Umbilical cord (tissue), 2 donors: ENCODE results near the gene FRYL. TPM values are rescaled to one million over a fixed set of nuclear protein-coding genes. Genes with fewer than 3 reads are reported as not detected.

ENCODE experiments used
- DNase-seq: peaks from one replicate; pipeline ENCODE4 v3.0.0-alpha.2; 2015; ENCODE audit warnings: low spot score
- total RNA-seq: library from RNA; depleted of rRNA; stranded (reverse); fragments of >200 nt; gene quantifications from one replicate; pipeline ENCODE4 v1.2.3, GENCODE V29; 2014; ENCODE audit warnings: low replicate concordance; ENCODE audit not compliant: insufficient read depth

The FRYL gene
- total RNA-seq, 1 donor from 2014 or later, result 63.8 TPM

DNA sequence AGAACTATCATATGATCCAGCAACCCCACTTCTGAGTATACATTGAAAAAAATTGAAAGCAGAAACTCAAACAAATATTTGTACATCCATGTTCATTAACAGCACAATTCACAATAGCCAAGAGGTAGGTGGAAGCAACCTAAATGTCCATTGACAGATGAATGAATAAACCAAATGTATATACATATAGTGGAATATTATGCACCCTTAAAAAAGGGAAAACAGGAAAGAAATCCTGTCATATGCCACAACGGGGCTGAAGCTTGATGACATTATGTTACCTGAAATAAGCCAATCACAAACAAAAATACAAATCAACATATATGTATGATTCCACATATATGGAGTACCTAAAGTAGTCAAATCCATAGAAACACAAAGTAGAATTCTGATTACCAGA, 222.1 kb downstream of the FRYL start:
- DNase-seq, result no peak

DNA sequence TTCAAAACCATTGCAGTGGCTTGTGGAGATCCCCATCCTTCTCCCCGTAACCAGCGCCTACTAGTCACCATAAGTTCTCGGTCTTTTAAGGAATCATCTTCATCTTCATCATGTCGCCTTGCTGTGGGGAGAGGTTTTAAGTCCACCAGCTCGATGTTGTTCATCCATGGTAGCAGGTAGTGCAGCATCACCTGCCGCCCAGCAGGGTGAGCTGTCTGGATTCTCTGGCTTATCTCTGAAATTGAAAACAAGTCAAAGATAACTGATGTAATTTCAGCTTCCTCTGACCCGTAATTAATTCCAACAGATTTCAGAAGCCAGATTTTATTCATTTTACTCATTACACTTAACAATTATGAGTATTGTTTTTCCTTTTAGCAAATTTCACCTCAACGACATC, 222.6 kb downstream of the FRYL start:
- DNase-seq, result no peak

DNA sequence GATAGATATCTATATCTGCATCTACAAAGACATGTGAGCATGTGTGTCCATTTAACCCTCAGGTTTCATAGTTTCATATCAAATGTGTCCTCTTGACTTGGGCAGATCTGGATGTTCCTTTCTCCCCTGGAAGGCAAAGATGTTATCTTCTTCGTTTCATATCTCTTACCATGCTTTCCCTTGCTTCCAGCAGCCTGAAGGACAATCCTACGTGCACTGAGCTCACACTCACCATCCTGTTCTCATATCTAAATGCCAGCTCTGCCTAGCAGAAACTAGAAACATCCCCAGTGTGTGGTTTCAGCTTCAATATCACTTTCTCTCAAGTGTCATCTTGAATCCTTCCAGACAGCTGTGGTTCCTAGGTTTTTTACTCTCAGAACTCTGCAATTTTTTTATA, 223.8 kb downstream of the FRYL start:
- no peak for DNase-seq

DNA sequence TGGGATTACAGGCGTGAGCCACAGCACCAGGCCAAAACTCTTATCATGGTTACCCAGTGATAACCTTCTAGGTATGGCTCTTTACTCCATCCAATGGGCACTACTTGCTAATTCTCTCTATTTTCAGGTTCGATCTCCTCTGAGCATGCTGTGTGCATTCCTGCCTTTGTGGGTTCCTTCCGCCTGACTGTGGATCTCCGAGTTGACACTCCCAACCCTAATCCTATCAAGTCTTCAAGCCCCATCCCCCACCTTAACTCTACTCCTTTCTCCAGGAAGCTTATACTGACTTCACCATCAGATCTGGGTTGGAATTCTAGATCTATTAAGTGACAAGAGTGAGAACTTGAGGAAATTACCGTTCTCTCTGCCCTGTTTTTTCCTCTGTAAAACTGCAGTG, 225.5 kb downstream of the FRYL start:
- DNase-seq, result no peak

DNA sequence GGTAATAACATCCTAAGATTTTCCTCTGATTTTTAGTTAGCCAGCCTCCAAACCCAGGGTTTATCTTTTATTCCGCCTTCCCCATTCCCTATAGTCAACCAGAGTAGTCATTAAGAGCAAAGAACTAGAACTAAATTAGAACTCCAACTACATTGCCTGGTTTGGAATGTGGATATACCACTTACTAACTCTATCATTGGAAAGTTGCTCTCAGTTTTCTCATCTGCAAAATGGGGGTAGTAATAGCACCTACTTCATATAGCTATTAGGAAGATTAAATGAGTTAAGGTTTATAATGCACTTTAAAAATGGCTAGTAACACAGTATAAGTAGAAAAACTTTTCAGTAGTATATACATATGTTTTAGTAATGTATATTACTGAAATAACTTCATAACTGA, 226.4 kb downstream of the FRYL start:
- no peak for DNase-seq

DNA sequence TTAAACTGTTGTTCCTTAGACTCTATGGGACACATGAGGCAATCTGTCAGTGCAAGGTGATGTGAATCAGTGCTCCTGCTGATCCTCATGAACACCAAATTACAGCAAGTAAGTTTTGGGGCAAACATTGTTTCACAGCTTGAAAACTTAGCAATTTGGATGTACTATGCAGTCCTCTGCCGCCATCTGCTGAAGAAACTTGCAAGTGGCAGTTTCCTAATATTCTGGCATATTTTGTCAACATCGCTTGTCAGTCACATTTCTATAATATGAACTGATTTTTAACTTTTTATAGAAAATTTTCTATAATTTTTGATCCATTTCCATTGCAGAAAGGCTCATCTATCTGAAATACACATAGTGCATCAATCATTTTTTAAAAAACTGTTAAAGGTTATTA, 233.7 kb downstream of the FRYL start:
- peak; percentile 35 for DNase-seq

DNA sequence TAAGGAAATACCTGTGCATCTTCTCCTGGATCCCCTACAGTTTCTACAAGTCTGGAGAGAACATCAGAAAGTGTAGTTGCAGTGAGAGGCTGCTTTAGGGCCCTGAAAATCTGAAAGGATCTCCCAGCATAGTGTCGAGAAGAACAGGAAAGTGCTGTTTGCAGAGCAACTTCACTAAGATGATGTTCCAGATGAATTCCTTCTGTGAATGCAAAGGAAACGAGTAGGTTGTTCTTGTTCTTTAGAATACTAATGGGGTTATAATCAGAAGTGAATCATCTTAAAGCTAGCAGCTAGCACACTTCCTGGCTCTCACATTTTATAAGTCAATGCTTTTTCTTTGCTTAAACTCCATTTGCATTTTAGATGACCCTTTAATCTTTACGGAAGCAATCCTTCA, 236.3 kb downstream of the FRYL start:
- no peak for DNase-seq

DNA sequence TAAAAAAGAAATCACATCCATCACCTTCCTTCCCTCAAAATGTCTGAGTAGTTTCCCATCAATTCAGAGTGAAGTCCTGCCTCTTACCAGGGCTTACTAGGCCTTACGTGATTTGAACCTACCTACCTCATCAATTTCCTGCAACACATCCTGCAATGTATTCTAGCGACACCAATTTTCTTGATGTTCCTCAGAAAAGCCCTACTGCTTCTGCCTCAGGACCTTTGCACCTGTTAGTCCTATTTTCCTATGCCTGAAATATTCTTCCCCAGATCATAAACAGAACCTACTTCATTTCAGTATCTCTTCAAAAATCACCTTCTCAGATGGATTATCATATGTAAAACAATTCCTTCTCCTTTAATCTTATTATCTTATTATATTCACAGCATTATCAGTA, 237.2 kb downstream of the FRYL start:
- no peak for DNase-seq

DNA sequence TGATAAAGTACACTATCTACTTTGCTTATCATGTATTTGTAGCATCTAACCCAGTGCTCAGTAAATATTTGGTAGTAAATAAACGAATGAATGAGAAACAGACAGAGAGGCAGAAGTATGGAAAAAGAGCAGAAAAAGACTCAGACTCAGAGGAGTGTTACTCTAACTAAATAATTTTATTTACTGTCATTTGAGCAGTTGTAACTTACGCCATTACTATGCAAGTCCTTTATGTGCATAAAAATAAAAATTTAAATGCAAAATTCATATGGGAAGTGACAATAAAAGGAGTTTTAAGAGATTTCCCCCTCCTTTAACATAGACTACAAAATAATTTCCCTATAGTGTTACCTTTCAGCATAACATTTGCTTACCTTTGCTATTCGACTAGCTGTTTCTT, 240.5 kb downstream of the FRYL start:
- no peak for DNase-seq

DNA sequence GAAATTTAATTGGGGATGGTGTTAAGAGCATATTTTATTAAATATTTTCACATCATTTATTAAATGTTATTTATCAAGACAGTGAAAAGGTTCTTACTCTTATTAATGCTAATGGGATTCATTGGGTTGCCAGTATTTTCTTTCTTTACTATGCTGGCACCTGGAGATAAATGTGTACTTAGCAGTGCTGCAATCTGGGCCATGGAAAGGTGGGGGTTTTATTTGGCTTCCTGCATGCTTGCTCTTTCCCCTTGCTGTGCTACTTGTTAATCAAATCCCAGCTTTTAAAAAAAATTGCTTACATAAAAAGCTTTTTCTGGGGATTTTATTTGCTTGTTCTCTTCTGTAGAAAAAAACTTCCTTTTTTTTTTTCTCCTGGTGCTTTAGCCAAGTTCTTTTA, 241.7 kb downstream of the FRYL start:
- DNase-seq, result no peak

DNA sequence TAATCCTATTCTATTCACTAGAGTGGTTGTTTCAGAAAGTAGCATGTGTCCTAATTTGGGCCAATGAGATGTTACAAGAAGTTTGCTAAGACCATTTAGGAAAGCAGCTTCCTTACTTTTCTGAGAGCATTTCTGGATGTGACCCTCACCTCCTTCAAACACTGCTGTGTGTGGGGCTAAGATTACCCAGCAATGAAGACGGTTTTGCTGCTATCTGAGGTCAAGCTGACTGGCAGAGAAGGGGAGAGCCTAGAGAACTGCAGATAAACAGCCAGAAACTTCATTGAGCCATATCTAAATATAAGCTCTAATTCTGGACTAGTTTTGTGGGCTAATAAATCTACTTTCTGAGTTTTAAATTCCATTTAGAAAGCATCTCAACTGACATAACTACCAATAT, 253.7 kb downstream of the FRYL start:
- DNase-seq, result no peak

DNA sequence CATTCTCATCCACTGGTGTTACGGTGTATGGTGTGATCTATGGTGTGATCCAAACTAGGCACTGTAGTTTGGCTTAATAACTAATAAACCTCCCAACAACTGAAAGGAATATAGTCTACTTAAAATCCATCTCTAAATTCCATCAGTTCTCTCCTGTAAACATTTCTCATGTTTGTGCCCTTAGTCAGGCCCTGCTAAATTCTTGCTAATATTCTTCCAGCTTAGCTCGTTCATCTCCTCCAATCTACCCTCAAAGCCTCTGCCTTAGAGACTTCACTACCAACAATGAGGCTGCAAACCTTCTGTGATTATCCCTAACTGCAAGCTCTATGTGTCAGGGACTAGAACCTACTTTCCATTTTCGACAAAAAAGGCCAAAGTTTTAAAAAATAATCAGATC, 261.9 kb downstream of the FRYL start:
- DNase-seq, result no peak

DNA sequence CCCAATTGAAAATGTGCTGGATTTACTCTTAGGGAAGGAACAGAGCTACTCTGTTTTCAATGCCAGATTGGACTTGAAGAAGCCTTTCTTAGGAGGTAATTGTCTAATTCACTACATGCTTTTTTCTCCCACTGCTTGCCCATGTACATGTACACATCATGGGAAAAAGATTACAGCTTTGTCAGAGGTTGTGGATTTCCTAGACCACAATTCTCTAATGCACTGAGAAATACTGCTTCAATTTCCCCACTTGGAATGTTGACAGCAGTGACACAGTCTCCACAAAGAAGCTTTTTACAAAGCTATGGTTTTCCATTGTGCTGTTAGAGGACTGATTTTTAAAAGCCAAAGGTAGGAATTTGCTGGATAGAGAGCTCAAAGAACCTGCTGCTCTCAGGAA, 270.5 kb downstream of the FRYL start:
- DNase-seq, result no peak

DNA sequence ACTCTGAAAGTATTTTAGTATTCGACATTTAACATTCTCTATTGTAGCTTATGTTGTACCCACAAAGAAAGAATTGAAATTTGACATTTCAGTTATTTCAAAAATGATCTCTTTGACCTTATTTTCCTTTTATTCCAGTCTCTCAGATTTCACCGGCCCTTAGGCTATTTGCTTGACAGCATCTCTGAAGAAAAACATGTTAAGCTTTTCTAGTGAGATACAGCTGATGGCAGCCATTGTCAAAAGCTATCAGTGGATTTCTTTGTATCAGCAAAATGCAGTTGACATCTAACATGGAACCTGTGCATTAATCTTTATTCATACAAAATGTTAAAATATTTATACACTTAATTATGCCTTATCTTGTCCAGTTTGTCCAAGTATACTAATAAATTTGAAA, 273.4 kb downstream of the FRYL start:
- DNase-seq, result no peak

DNA sequence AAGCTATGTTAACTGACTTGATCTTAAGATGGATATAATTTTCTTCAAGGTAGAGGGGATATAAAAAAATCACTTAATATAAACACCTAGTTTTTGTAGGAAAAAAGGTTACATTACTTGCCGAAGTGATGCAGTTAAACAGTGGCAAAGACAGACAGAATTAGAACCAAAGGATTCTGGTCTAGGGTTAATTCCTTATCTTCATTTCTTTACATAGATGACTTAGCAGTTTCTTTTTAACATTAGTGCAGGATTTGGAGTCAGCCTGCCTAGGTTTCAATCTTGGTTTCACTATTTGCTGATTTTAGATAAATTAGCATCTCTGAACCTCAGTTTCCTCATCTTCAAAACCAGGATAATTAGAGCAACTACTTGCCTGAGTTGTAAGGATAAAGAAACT, 275.7 kb downstream of the FRYL start:
- DNase-seq, result no peak

DNA sequence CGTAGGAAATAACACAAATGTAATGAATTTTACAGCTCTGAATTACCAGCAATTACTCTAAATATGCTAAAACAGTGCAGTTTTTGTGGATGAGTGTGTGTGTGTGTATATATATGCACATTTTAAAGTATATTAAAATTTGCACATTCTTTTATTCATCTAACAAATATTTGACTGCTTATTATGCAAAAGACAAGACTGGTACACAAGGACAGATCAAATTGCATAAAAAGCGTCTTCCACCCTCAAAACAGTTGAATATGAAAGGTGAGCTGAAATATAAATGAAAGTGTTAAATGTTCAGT, 276.1 kb downstream of the FRYL start:
- DNase-seq, result no peak

DNA sequence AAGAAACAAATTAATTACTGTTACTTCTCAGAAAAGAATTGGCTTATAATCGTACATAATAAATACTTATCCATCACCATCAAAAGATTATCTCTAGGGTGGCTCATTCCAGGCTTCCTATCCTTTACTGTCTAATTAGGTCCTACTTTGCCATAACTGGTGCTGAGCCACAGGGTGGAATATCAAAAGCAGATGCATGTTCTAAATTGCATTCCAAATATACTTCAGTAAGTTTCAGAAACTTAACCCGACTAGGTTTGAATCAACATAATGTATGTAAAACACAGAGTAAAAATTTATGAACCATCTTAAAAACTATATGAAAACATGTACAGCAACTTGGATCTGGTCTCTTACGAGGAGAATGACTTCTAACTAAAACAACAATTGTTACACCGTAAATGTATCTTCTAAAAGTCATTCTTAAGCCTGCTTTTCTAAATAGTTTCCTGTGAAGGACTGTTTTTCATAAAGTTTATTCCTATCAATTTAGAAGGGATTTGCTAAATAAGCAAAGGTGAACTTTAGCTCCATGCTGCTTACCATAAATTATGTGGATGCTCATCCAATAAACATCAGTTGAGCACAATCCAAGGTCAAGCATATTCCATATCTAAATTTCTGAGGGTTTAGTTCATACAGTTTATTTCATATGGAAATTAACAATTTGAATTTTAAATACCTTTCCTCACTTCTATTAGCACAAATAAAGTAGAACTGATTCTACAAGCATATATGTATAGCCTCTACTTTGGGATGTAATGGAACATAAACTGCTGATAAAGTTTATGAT, 276.6 kb downstream of the FRYL start:
- DNase-seq, result no peak

DNA sequence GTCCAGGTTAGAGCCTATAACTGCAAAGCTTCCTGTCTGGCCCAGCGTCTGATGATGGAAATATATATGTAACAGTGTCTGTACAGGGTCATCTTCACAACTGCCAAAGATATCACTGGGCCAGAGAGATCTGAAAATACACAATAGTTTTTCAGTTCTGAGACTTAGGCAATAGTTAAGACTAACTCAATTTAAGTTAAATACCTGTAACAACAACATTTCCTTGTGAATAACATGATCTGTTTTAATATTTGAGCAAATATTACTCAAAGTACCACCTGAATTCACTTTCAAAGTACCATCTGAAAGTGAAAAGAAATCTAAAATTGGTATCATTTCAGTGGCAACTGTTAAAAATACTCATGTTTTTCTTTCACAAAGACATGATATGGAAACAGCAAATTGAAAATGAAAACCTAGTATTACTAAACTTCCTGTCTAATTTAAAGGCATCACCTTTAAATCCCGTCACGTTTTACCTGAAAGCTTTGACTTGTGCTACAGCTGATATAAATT, 280.5 kb downstream of the FRYL start:
- DNase-seq, result no peak

DNA sequence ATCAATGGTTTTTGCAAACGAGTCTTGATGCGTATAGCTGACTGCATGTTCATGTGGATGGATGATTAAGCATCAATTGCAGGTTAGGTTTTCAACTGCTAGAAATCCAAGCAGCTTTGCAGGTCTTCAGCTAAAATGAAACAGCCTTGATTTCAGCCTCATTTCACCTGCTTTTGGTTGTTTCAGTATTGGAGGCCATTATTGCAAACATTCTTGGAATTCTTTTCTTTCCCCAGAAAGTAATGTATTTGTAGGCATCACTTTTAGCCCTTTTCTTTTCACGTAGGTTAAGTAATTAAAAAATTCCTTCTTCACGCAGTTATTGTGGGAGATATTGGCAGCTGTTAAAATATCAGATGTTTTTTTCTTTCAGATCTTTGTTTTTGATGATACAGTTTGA, 281.2 kb downstream of the FRYL start:
- no peak for DNase-seq

DNA sequence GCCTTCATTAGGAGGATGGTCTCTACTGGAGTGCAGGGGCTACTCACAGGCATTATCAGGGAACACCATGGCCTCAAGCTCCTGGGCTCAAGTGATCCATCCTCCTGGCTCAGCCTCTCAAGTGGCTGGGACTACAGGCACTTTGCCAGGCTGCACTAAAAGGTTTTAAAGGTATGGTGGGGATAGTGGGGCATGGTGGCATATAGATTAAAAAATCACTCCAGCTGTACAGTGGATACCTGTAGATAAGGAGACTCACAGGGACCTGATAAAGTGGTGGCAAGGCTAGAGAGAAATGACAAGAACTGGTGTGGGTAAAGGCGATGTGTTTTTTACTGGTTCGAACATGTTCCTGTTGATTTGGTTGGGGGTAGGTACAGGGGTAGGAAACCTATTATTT, 284.1 kb downstream of the FRYL start:
- DNase-seq, result no peak

DNA sequence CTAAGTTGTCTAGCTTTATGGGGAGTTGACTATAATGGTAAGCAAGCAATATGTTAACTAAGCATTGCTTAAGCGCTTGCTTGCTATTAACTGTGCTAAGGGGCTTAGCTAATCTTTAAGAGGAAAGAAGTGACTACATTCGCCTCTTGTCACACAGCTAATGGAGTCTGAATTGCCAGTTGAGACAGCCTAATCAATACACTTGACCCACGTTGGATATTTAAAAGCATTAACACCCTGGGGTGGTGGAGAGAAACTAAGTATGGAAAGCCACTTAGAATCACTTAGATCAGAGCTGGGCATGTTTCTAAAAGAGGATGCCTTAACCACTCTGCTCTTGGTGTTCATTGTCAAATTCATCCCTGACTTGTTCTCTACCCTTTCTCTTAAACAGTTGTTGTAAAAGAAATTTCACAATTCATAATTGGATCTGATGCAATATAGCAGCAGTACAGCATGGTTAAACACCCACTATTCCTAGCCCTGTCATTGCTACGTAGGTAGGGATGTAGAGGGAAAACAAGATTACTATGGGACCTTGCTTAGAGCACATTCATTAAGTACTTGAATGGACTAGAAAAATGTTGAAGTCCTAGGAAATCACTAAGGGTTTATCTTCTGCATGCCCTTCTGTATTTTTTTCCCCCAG, 286.5 kb downstream of the FRYL start:
- no peak for DNase-seq

DNA sequence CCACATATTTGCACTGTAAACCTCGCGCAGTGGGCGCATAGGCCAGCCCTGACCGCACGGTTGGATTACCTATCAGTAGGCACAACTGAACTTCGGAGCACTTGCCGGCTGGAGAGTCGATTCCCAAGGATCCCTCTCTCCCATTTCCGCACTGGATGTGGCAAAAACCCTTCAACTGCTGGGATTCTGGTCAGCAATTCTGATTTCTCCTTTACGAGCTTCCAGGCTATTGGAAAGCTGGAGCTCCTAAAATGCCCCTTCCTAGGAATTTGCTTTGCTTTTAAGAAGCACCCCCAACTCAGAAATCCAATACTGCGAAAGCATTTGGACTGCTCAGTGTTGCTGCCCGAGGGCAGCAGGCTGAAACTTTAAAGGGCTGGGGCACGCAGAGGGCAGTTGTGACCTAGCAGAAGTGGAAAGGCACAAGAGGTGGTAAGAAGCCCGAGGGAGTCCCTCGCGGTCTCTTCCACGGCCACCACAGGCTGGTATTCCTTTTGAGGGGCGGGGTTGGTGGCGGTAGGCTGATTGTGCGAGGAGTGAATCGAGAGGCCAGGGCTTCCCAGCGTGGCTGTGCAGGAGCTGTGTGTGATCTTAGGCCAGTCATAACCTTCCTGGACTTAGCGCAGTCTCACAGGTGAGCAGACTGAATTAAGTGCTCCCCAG, 288.4 kb downstream of the FRYL start:
- no peak for DNase-seq
